PC-3 (cell line): ENCODE data around the gene MED12L.

Experiments
- EZH2 ChIP-seq: fragments of 300-600 bp; sonication (generic); IDR thresholded peaks from one replicate; pipeline ENCODE4 v1.6.1; 2017; ENCODE audit warnings: antibody characterized with exemption, mild to moderate bottlenecking, low read length; ENCODE audit not compliant: unreplicated experiment
- EZH2phosphoT487 ChIP-seq: fragments of 300-600 bp; sonication (generic); IDR thresholded peaks from 2 replicates; pipeline ENCODE4 v1.6.1; 2018; ENCODE audit warnings: mild to moderate bottlenecking, antibody characterized with exemption, low read length, borderline replicate concordance
- TF ChIP-seq, protein P1 (sequence below): fragments of 300-600 bp; sonication (generic); conservative IDR thresholded peaks from 2 replicates; pipeline ENCODE4 v1.5.1; 2017; ENCODE audit warnings: antibody characterized with exemption, low read depth, mild to moderate bottlenecking, low read length

DNA sequence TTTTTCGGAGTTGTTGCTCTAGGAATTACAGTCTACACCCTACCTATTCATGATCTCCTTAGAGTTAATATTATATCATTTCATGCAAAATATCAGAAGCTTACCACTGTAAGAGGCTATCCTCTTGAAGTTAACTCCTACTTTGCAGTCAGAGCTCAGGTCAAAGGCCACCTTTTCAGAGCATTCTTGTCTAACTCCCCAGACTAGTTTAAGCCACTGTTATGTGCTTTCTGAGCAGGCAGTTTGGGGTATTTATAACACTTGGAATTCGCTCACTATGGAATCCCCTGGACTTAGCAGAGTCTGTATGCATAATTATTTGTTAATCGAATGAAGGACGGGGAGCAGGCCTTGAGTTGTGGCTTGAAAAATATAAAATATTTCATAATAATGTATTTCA, 21.7 kb downstream of the MED12L start:
- TF ChIP-seq EZH2 = no peak
- TF ChIP-seq, protein P1, sequence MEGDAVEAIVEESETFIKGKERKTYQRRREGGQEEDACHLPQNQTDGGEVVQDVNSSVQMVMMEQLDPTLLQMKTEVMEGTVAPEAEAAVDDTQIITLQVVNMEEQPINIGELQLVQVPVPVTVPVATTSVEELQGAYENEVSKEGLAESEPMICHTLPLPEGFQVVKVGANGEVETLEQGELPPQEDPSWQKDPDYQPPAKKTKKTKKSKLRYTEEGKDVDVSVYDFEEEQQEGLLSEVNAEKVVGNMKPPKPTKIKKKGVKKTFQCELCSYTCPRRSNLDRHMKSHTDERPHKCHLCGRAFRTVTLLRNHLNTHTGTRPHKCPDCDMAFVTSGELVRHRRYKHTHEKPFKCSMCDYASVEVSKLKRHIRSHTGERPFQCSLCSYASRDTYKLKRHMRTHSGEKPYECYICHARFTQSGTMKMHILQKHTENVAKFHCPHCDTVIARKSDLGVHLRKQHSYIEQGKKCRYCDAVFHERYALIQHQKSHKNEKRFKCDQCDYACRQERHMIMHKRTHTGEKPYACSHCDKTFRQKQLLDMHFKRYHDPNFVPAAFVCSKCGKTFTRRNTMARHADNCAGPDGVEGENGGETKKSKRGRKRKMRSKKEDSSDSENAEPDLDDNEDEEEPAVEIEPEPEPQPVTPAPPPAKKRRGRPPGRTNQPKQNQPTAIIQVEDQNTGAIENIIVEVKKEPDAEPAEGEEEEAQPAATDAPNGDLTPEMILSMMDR = no peak
- TF ChIP-seq EZH2phosphoT487 = no peak
